Vagina (tissue), 2 donors: ENCODE results near the gene SCMH1.

Experiments used
- POLR2A ChIP-seq, 2 donors: fragments of 450-650 bp; IDR thresholded peaks; one replicate each; pipeline ENCODE4 v1.6.1; 2017; ENCODE audit warnings: antibody characterized with exemption in 2 of 2, mild to moderate bottlenecking in 2 of 2, moderate library complexity in 2 of 2
- POLR2AphosphoS5 ChIP-seq, 2 donors: sonication (generic); formaldehyde crosslinking; IDR thresholded peaks; one replicate each; pipeline ENCODE4 v1.9.0; 2017; ENCODE audit warnings: antibody characterized with exemption in 2 of 2, mild to moderate bottlenecking in 2 of 2, low read depth in 1 of 2; ENCODE audit not compliant: insufficient read depth in 1 of 2
- TF ChIP-seq, protein P1 (sequence below), 3 experiments: fragments of 450-650 bp in 2 of 3; fragments of 200-600 bp in 1 of 3; sonication (generic) in 1 of 3; IDR thresholded peaks; one replicate each; pipeline ENCODE4 v1.5.1; 2017 to 2019; ENCODE audit warnings: antibody characterized with exemption in 3 of 3, mild to moderate bottlenecking in 2 of 3, moderate library complexity in 2 of 3

DNA sequence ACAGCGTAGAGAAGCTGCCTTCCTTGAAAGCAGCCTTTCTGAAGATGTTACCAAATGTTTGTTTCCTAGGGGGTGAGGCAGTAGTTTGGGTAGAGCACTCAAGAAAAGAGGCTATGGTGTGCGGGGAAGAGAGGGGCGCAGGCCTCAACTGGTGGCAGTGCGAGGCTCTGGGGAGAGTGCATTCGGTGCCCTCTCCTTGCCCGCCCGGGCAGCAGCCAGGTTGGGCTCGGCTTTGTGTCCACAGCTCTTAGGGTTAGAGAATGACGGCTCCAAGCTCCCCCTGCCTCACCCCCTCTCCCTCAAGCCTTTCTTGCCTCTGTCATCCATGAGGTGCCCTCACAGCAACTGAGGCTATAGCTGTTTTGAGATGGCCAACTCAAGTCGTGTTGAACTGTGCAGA, 219.7 kb downstream of the SCMH1 start:
- TF ChIP-seq POLR2A (IDR thresholded peaks at IDR 0.05) (no peak), POLR2AphosphoS5 (IDR thresholded peaks at IDR 0.05; ENCODE audit: insufficient read depth in 1 of 2, low read depth in 1 of 2) (no peak)
- TF ChIP-seq, protein P1, sequence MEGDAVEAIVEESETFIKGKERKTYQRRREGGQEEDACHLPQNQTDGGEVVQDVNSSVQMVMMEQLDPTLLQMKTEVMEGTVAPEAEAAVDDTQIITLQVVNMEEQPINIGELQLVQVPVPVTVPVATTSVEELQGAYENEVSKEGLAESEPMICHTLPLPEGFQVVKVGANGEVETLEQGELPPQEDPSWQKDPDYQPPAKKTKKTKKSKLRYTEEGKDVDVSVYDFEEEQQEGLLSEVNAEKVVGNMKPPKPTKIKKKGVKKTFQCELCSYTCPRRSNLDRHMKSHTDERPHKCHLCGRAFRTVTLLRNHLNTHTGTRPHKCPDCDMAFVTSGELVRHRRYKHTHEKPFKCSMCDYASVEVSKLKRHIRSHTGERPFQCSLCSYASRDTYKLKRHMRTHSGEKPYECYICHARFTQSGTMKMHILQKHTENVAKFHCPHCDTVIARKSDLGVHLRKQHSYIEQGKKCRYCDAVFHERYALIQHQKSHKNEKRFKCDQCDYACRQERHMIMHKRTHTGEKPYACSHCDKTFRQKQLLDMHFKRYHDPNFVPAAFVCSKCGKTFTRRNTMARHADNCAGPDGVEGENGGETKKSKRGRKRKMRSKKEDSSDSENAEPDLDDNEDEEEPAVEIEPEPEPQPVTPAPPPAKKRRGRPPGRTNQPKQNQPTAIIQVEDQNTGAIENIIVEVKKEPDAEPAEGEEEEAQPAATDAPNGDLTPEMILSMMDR (IDR thresholded peaks at IDR 0.05), result no peak
